Mesodermal cell (in vitro differentiated cells): Measurements from ENCODE around the gene AKT3.
"Not testable (repeated sequence)": the region's sequence is repeated elsewhere in the genome, so short reads cannot be mapped to it uniquely, and the experiment has no call there.

ENCODE experiments used
- H3K27ac ChIP-seq: 2 replicates; pipeline ENCODE4 v1.7.0; 2013; ENCODE audit warnings: mild to moderate bottlenecking, low read depth, low read length, moderate library complexity; ENCODE audit not compliant: severe bottlenecking
- H3K36me3 ChIP-seq: 2 replicates; pipeline ENCODE4 v1.7.1; 2013; ENCODE audit warnings: mild to moderate bottlenecking, low read length, moderate library complexity; ENCODE audit not compliant: control insufficient read depth, insufficient read depth
- H3K4me1 ChIP-seq: one replicate; pipeline ENCODE4 v1.7.1; 2013; ENCODE audit warnings: mild to moderate bottlenecking, low read length; ENCODE audit not compliant: insufficient read depth, control insufficient read depth, poor library complexity, severe bottlenecking
- H3K4me3 ChIP-seq: 2 replicates; pipeline ENCODE4 v1.7.0; 2013; ENCODE audit warnings: low read length, control low read depth, mild to moderate bottlenecking; ENCODE audit not compliant: insufficient read depth, poor library complexity, severe bottlenecking; ENCODE audit errors: extremely low read depth
- H3K9me3 ChIP-seq: 2 replicates; pipeline ENCODE4 v1.7.1; 2013; ENCODE audit warnings: mild to moderate bottlenecking, low read length, moderate library complexity; ENCODE audit not compliant: control insufficient read depth
- WGBS, 2 experiments: methylation state at CpG; one replicate each; pipeline ENCODE4 v1.1.5; 2013; ENCODE audit warnings: missing lambda C conversion rate in 2 of 2; ENCODE audit not compliant: insufficient coverage in 2 of 2; 5-methylcytosine and 5-hydroxymethylcytosine counted together

The AKT3 gene

GRCh38 chr1:243842161-243842560 is 7.9 kb downstream of the AKT3 start:
- Histone ChIP-seq H3K36me3 (peaks cover 11% of the 10 kb centered on the region), H3K9me3 (peaks cover 3% of the 10 kb centered on the region), H3K27ac (no peak overlapping the region), H3K4me3 (no peak overlapping the region), H3K4me1 (peaks cover 3% of the 10 kb centered on the region)
- WGBS, 2 experiments = 80% methylated on average over 2 of the region's 5 CpGs; no CpG with 5 or more reads in 1 of the 2 experiments

GRCh38 chr1:243841507-243841906 is 8.5 kb downstream of the AKT3 start:
- Histone ChIP-seq H3K4me3 (no peak overlapping the region), H3K9me3 (peaks cover 10% of the 10 kb centered on the region)
- WGBS, 2 experiments = 100% methylated on average over 1 of the region's 3 CpGs; no CpG with 5 or more reads in 1 of the 2 experiments

GRCh38 chr1:243837907-243838535 is 12.0 kb downstream of the AKT3 start:
- WGBS, 2 experiments = no CpG with 5 or more reads among the region's 1 CpG

More at GRCh38 chr1:243841507-243841906, 8.5 kb downstream of the AKT3 start:
- Histone ChIP-seq H3K4me1 (peaks cover 3% of the 10 kb centered on the region), H3K36me3 (peaks cover 15% of the 10 kb centered on the region), H3K27ac (no peak overlapping the region)

GRCh38 chr1:243834130-243834529 is 15.9 kb downstream of the AKT3 start:
- Histone ChIP-seq H3K4me3 (no peak overlapping the region), H3K36me3 (peaks cover 13% of the 10 kb centered on the region), H3K27ac (no peak overlapping the region), H3K9me3 (peaks cover 22% of the 10 kb centered on the region), H3K4me1 (no peaks in the 10 kb centered on the region)
- WGBS, 2 experiments = 84 to 87% methylated on average over 3 to 4 of the region's 4 CpGs

More at GRCh38 chr1:243837907-243838535, 12.0 kb downstream of the AKT3 start:
- Histone ChIP-seq H3K27ac (no peak overlapping the region), H3K36me3 (peaks cover 21% of the 10 kb centered on the region), H3K4me1 (peaks cover 3% of the 10 kb centered on the region), H3K9me3 (peaks cover 22% of the 10 kb centered on the region), H3K4me3 (no peak overlapping the region)

- Histone ChIP-seq H3K36me3 (peaks cover 12% of the 10 kb centered on the region), H3K4me1 (no peaks in the 10 kb centered on the region), H3K27ac (no peak overlapping the region), H3K9me3 (peaks cover 11% of the 10 kb centered on the region), H3K4me3 (no peak overlapping the region)
- WGBS, 2 experiments = 60% methylated on average over 1 of the region's 3 CpGs; no CpG with 5 or more reads in 1 of the 2 experiments
Measured at GRCh38 chr1:243831463-243831862, 18.6 kb downstream of the AKT3 start.

- peaks cover 10% of the 10 kb centered on the region for H3K9me3 ChIP-seq
- no peak overlapping the region for H3K4me3 ChIP-seq
- no peaks in the 10 kb centered on the region for H3K4me1 ChIP-seq
- H3K27ac ChIP-seq = no peak overlapping the region
- H3K36me3 ChIP-seq = peaks cover 6% of the 10 kb centered on the region
Measured at GRCh38 chr1:243827206-243827605, 22.8 kb downstream of the AKT3 start.

- Histone ChIP-seq H3K9me3 (peaks cover 18% of the 10 kb centered on the region), H3K36me3 (peaks cover 12% of the 10 kb centered on the region)
- not testable (repeated sequence) for H3K4me3 ChIP-seq, H3K27ac ChIP-seq, H3K4me1 ChIP-seq
- WGBS, 2 experiments = no CpG with 5 or more reads among the region's 1 CpG
Measured at GRCh38 chr1:243824907-243825306, 25.1 kb downstream of the AKT3 start.

GRCh38 chr1:243821177-243821680 is 28.8 kb downstream of the AKT3 start:
- H3K4me3 ChIP-seq = no peak overlapping the region
- no peak overlapping the region for H3K27ac ChIP-seq
- H3K9me3 ChIP-seq = peaks cover 17% of the 10 kb centered on the region
- no peaks in the 10 kb centered on the region for H3K4me1 ChIP-seq
- no CpG with 5 or more reads among the region's 1 CpG for WGBS, 2 experiments
- H3K36me3 ChIP-seq = peaks cover 23% of the 10 kb centered on the region

- peaks cover 23% of the 10 kb centered on the region for H3K36me3 ChIP-seq
- no peaks in the 10 kb centered on the region for H3K4me1 ChIP-seq
- H3K27ac ChIP-seq = no peak overlapping the region
- H3K9me3 ChIP-seq = peaks cover 17% of the 10 kb centered on the region
- H3K4me3 ChIP-seq = no peak overlapping the region
- 67 to 75% methylated on average over 4 of the region's 5 CpGs for WGBS, 2 experiments
Measured at GRCh38 chr1:243819438-243819839, 30.6 kb downstream of the AKT3 start.

GRCh38 chr1:243818978-243819377 is 31.1 kb downstream of the AKT3 start:
- Histone ChIP-seq H3K36me3 (peaks cover 23% of the 10 kb centered on the region), H3K4me1 (no peaks in the 10 kb centered on the region), H3K9me3 (peaks cover 17% of the 10 kb centered on the region), H3K27ac (no peak overlapping the region), H3K4me3 (no peak overlapping the region)
- WGBS, 2 experiments = 87 to 94% methylated on average over 12 of the region's 13 CpGs

GRCh38 chr1:243814718-243815117 is 35.3 kb downstream of the AKT3 start:
- H3K4me1 ChIP-seq = no peaks in the 10 kb centered on the region
- H3K9me3 ChIP-seq = peaks cover 4% of the 10 kb centered on the region
- no peak overlapping the region for H3K4me3 ChIP-seq
- peaks cover 17% of the 10 kb centered on the region for H3K36me3 ChIP-seq
- 100% methylated on average over 1 of the region's 1 CpG for WGBS, 2 experiments
- H3K27ac ChIP-seq = no peak overlapping the region
